WTC11 (cell line): ENCODE measurements around the gene LYPD3.

Experiments used
- ATF1 ChIP-seq: sonication (generic); formaldehyde crosslinking; IDR thresholded peaks from 2 replicates; pipeline ENCODE4 v1.8.1; 2023; ENCODE audit warnings: mild to moderate bottlenecking, moderate library complexity, missing genetic modification reagents
- ATF2 ChIP-seq: sonication (generic); formaldehyde crosslinking; IDR thresholded peaks from 2 replicates; pipeline ENCODE4 v1.8.1; 2022; ENCODE audit warnings: low read depth, missing genetic modification reagents, borderline replicate concordance
- CREM ChIP-seq: sonication (generic); formaldehyde crosslinking; IDR thresholded peaks from 2 replicates; pipeline ENCODE4 v1.8.1; 2022; ENCODE audit warnings: mild to moderate bottlenecking, missing genetic modification reagents, moderate library complexity
- E2F1 ChIP-seq: sonication (generic); formaldehyde crosslinking; IDR thresholded peaks from 2 replicates; pipeline ENCODE4 v1.8.0; 2022; ENCODE audit warnings: mild to moderate bottlenecking, missing genetic modification reagents
- MLX ChIP-seq: sonication (generic); formaldehyde crosslinking; IDR thresholded peaks from 2 replicates; pipeline ENCODE4 v1.8.1; 2023; ENCODE audit warnings: mild to moderate bottlenecking, missing genetic modification reagents, moderate library complexity
- OVOL2 ChIP-seq: fragments of 250-450 bp; sonication (Bioruptor Pico); IDR thresholded peaks from 2 replicates; pipeline ENCODE4 v1.9.0; 2021; ENCODE audit warnings: mild to moderate bottlenecking, borderline replicate concordance
- SP1 ChIP-seq: sonication (generic); formaldehyde crosslinking; conservative IDR thresholded peaks from 2 replicates; pipeline ENCODE4 v1.8.1; 2022; ENCODE audit warnings: missing genetic modification reagents
- TEAD4 ChIP-seq: sonication (generic); formaldehyde crosslinking; IDR thresholded peaks from 2 replicates; pipeline ENCODE4 v1.8.0; 2022; ENCODE audit warnings: mild to moderate bottlenecking, missing genetic modification reagents
- ZNF232 ChIP-seq: sonication (generic); formaldehyde crosslinking; IDR thresholded peaks from 2 replicates; pipeline ENCODE4 v1.8.0; 2022; ENCODE audit warnings: mild to moderate bottlenecking, missing genetic modification reagents
- ZNF317 ChIP-seq: sonication (generic); formaldehyde crosslinking; IDR thresholded peaks from 2 replicates; pipeline ENCODE4 v1.8.1; 2023; ENCODE audit warnings: low read depth, mild to moderate bottlenecking, moderate library complexity, missing genetic modification reagents, borderline replicate concordance
- TF ChIP-seq, protein P1 (sequence below): fragments of 200-600 bp; IDR thresholded peaks from 2 replicates; pipeline ENCODE4 v1.8.0; 2022; ENCODE audit warnings: antibody characterized with exemption
- TF ChIP-seq, protein P2 (sequence below): sonication (generic); formaldehyde crosslinking; IDR thresholded peaks from 2 replicates; pipeline ENCODE4 v1.8.1; 2023; ENCODE audit warnings: mild to moderate bottlenecking, missing genetic modification reagents, moderate library complexity
- TF ChIP-seq, protein P3 (sequence below): sonication (generic); formaldehyde crosslinking; IDR thresholded peaks from 2 replicates; pipeline ENCODE4 v1.8.1; 2022; ENCODE audit warnings: low read depth, mild to moderate bottlenecking, moderate library complexity, missing genetic modification reagents, borderline replicate concordance

DNA sequence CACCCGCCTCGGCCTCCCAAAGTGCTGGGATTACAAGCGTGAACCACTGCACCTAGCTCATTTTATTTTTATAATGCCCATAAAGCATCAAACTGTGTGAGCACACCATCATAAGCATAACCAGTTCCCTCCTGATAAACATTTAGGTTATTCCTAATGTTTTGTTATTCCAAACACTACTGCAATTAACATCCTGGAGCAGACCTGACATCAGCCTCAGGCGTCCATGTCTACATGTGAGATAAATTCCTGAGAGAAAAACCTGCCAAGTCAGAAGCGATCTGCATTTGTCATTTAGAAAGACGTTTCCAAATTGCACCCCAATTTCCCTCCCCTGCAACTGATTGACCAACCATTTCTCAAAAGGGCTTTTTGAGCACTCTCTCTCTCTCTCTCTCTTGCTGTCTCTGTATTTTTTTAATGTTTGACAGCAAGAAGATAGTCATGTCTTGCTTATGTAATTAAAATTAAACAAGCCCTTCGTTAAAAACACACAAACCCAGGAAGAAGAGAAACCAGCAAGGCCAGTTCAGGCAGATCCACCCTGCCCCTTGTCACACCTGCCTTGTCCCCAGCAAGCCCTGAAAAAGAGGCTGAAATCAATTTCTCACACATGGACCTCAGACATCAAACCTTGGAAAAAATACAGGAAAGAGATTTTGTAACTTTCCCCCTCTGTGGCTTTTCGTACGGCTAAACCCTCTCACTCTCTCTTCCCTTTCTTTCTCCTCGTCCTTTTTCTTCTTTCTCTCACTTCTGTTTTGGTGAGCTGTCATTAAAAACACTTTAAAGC, 9.9 kb downstream of the LYPD3 start:
- TF ChIP-seq, protein P1, sequence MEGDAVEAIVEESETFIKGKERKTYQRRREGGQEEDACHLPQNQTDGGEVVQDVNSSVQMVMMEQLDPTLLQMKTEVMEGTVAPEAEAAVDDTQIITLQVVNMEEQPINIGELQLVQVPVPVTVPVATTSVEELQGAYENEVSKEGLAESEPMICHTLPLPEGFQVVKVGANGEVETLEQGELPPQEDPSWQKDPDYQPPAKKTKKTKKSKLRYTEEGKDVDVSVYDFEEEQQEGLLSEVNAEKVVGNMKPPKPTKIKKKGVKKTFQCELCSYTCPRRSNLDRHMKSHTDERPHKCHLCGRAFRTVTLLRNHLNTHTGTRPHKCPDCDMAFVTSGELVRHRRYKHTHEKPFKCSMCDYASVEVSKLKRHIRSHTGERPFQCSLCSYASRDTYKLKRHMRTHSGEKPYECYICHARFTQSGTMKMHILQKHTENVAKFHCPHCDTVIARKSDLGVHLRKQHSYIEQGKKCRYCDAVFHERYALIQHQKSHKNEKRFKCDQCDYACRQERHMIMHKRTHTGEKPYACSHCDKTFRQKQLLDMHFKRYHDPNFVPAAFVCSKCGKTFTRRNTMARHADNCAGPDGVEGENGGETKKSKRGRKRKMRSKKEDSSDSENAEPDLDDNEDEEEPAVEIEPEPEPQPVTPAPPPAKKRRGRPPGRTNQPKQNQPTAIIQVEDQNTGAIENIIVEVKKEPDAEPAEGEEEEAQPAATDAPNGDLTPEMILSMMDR: no peak
- TF ChIP-seq, protein P2, sequence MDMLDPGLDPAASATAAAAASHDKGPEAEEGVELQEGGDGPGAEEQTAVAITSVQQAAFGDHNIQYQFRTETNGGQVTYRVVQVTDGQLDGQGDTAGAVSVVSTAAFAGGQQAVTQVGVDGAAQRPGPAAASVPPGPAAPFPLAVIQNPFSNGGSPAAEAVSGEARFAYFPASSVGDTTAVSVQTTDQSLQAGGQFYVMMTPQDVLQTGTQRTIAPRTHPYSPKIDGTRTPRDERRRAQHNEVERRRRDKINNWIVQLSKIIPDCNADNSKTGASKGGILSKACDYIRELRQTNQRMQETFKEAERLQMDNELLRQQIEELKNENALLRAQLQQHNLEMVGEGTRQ: no peak
- TF ChIP-seq TEAD4 (CRISPR knock-in tag) (no peak), MLX (CRISPR knock-in tag) (no peak), ZNF317 (CRISPR knock-in tag) (no peak), E2F1 (CRISPR knock-in tag) (no peak), OVOL2 (CRISPR knock-in tag) (no peak), ATF2 (CRISPR knock-in tag) (no peak), SP1 (CRISPR knock-in tag) (no peak), CREM (no peak), ZNF232 (CRISPR knock-in tag) (no peak), ATF1 (no peak)
- TF ChIP-seq, protein P3, sequence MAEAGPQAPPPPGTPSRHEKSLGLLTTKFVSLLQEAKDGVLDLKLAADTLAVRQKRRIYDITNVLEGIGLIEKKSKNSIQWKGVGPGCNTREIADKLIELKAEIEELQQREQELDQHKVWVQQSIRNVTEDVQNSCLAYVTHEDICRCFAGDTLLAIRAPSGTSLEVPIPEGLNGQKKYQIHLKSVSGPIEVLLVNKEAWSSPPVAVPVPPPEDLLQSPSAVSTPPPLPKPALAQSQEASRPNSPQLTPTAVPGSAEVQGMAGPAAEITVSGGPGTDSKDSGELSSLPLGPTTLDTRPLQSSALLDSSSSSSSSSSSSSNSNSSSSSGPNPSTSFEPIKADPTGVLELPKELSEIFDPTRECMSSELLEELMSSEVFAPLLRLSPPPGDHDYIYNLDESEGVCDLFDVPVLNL (CRISPR knock-in tag): no peak
